ENCODE measurements around the gene OMP. TPM values are rescaled to one million over a fixed set of nuclear protein-coding genes. Genes with fewer than 3 reads are reported as not detected.
A peak's percentile ranks its signal among the peaks of the same experiment; 100 is the strongest.

The OMP gene
- total RNA-seq, 1 experiment from 2014 or later, result not detected

- ChIA-PET POLR2A (no interaction called here), CTCF (interaction anchor here (0.9 to 2.2 kb wide), 3 partner anchors 8 to 21 kb away, joined by 3 to 48 read pairs (median 3); partner anchors contain the start of gene CAPN5)
- TF ChIP-seq NFE2L1 (CRISPR knock-in tag; IDR thresholded peaks at IDR 0.05) (no peak), ELF4 (CRISPR knock-in tag; IDR thresholded peaks at IDR 0.05; ENCODE audit: low read depth) (no peak), NR2C2 (CRISPR knock-in tag; IDR thresholded peaks at IDR 0.05) (no peak), ATF6 (CRISPR knock-in tag; IDR thresholded peaks at IDR 0.05) (no peak), FOXP1 (CRISPR knock-in tag; IDR thresholded peaks at IDR 0.05; ENCODE audit: borderline replicate concordance) (no peak), ZNF263 (CRISPR knock-in tag; IDR thresholded peaks at IDR 0.05; ENCODE audit: low read depth) (no peak), USF1 (CRISPR knock-in tag; IDR thresholded peaks at IDR 0.05) (no peak)
- no peak for ATAC-seq
- peaks cover 6% of the 10 kb centered on the region; the same call in 1 of the 2 replicates for H3K4me1 Mint-ChIP-seq
- no peak overlapping the region for H3K4me3 Mint-ChIP-seq
- H3K27ac Mint-ChIP-seq, result peak overlapping the region; percentile 58
- no peak for DNase-seq (ENCODE audit: low spot score)
- no peaks in the 10 kb centered on the region for H3K36me3 Mint-ChIP-seq
- H3K27me3 Mint-ChIP-seq (ENCODE audit: low read depth), result no peaks in the 10 kb centered on the region
- peaks cover 13% of the 10 kb centered on the region for H3K9me3 Mint-ChIP-seq
These were observed 18.9 kb upstream of the OMP start for GRCh38 chr11:77083566-77084245.

GRCh38 chr11:77084581-77085191 lies 18.0 kb upstream of the OMP start:
- TF ChIP-seq JAZF1 (CRISPR knock-in tag; IDR thresholded peaks at IDR 0.05) (no peak), ZNF425 (CRISPR knock-in tag; conservative IDR thresholded peaks at IDR 0.05) (no peak), NR3C1 (CRISPR knock-in tag; conservative IDR thresholded peaks at IDR 0.05; ENCODE audit: low read depth) (no peak), PRDM15 (CRISPR knock-in tag; IDR thresholded peaks at IDR 0.05) (no peak)
- ATAC-seq (no peak), DNase-seq (ENCODE audit: low spot score) (no peak)
- peaks cover 3% of the 10 kb centered on the region; the same call in 1 of the 2 replicates for H3K9me3 Mint-ChIP-seq
- peaks cover 6% of the 10 kb centered on the region; the same call in 1 of the 2 replicates for H3K4me1 Mint-ChIP-seq
- H3K4me3 Mint-ChIP-seq, result no peak overlapping the region
- H3K36me3 Mint-ChIP-seq, result no peaks in the 10 kb centered on the region
- no peaks in the 10 kb centered on the region for H3K27me3 Mint-ChIP-seq (ENCODE audit: low read depth)
- 0 out of 2 replicates have a peak overlapping the region, but pooled peaks have one; percentile 58 for H3K27ac Mint-ChIP-seq
- CTCF ChIA-PET, result interaction anchor here (0.9 to 1.1 kb wide), 2 partner anchors 18 to 22 kb away, joined by 3 read pairs; partner anchors contain the start of gene CAPN5
- POLR2A ChIA-PET, result no interaction called here

- Mint-ChIP-seq H3K4me1 (peaks cover 7% of the 10 kb centered on the region), H3K27ac (no peak overlapping the region), H3K4me3 (no peak overlapping the region), H3K36me3 (no peaks in the 10 kb centered on the region), H3K27me3 (ENCODE audit: low read depth) (no peaks in the 10 kb centered on the region), H3K9me3 (no peaks in the 10 kb centered on the region)
- no peak for DNase-seq (ENCODE audit: low spot score)
- ChIA-PET CTCF (no interaction called here), POLR2A (no interaction called here)
- no peak for ATAC-seq
- TF ChIP-seq E2F5 (CRISPR knock-in tag; IDR thresholded peaks at IDR 0.05) (no peak), ZNF396 (CRISPR knock-in tag; IDR thresholded peaks at IDR 0.05; ENCODE audit: borderline replicate concordance) (no peak), ZNF138 (CRISPR knock-in tag; conservative IDR thresholded peaks at IDR 0.05) (no peak), FOXK1 (CRISPR knock-in tag; IDR thresholded peaks at IDR 0.05) (no peak), CREB1 (CRISPR knock-in tag; IDR thresholded peaks at IDR 0.05) (no peak), ZNF219 (CRISPR knock-in tag; IDR thresholded peaks at IDR 0.05; ENCODE audit: borderline replicate concordance) (no peak), FOXJ3 (CRISPR knock-in tag; IDR thresholded peaks at IDR 0.05; ENCODE audit: borderline replicate concordance) (no peak), MXD4 (CRISPR knock-in tag; IDR thresholded peaks at IDR 0.05; ENCODE audit: borderline replicate concordance) (no peak), OVOL2 (CRISPR knock-in tag; IDR thresholded peaks at IDR 0.05; ENCODE audit: borderline replicate concordance) (no peak), NFYB (CRISPR knock-in tag; conservative IDR thresholded peaks at IDR 0.05; ENCODE audit: low read depth) (no peak)
These were observed 17.0 kb upstream of the OMP start for GRCh38 chr11:77085652-77086051.
